ENCODE results near the gene GTF2H2C. TPM values are rescaled to one million over a fixed set of nuclear protein-coding genes. Genes with fewer than 3 reads are reported as not detected.
"Not testable (repeated sequence)": the region's sequence is repeated elsewhere in the genome, so short reads cannot be mapped to it uniquely, and the experiment has no call there.

GTF2H2C gene
- total and polyA plus RNA-seq, 10 of the 15 experiments (the other 5 are each of a cell fraction or from before 2014, with no cell fraction given), result 55.1 to 103 (median 78.9) TPM

DNA sequence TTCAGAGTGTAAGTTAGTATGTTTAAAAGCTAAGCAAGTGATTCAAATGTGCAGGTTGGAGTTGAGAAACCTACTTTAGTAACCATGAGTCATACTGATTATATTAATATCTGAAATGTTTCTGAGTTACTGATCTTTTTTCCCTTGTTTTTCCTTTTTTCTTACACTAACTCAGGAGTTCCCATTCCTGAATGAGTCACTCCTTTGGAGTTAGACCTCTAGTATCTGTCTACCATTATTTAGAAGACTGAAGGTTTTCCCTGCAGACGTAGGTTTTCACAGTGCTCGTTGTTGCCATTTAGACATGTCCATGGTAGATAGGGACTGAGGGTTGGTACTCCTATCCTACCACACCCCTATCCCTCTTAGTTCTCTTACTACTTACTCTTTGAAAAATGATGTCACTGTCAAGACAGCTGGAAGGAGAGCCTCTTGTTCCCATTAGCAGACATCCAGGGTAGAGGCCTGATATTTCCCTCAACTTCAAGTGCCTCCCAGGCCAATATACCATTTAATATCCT is 47.2 kb upstream of the GTF2H2C start:
- CTCF ChIA-PET, result no interaction called here
- Histone ChIP-seq H3K36me3 (ENCODE audit: control insufficient read depth in 2 of 2, insufficient read depth in 2 of 2, low read length in 1 of 2) (peaks cover 2 to 8% of the 10 kb centered on the region in 2 experiments; a peak in 3 of 4 replicates), H3K27me3 (replicated peaks in 1 of 2; ENCODE audit: control insufficient read depth in 2 of 2, insufficient read depth in 2 of 2, low read length in 1 of 2) (no peaks in the 10 kb centered on the region), H3K27ac (ENCODE audit: control insufficient read depth, insufficient read depth) (no peak overlapping the region), H3K4me1 (ENCODE audit: control insufficient read depth, insufficient read depth, low read length) (no peaks in the 10 kb centered on the region), H3K4me3 (no peak overlapping the region), H3K9ac (ENCODE audit: control insufficient read depth, insufficient read depth, low read length) (no peak overlapping the region), H4K20me1 (ENCODE audit: control insufficient read depth, insufficient read depth) (no peaks in the 10 kb centered on the region), H3K9me3 (replicated peaks; ENCODE audit: control insufficient read depth, insufficient read depth, low read length) (no peaks in the 10 kb centered on the region), H3K4me2 (ENCODE audit: control insufficient read depth, insufficient read depth) (no peak overlapping the region), H2AFZ (ENCODE audit: control insufficient read depth, low read depth, low read length) (no peak overlapping the region), H3K79me2 (ENCODE audit: control insufficient read depth, insufficient read depth, low read length) (no peaks in the 10 kb centered on the region; the same call in 1 of the 2 replicates)
- 93% methylated on average over 2 of the region's 2 CpGs for WGBS (ENCODE audit: insufficient coverage, insufficient replicate concordance, low lambda C conversion rate, missing lambda C conversion rate)
- FAIRE-seq (no peak), DNase-seq (ENCODE audit: low read depth, low spot score) (no peak), ATAC-seq (no peak)
- intact Hi-C loops (cut with micrococcal nuclease; ENCODE audit: unreplicated experiment), result no loop called here
- SMC1A ChIA-PET (ENCODE audit: uncharacterized antibody, unreplicated experiment), result no interaction called here
- in situ Hi-C loops (cut with MboI), result loop anchor here (25.0 kb wide), 1 partner anchor 1575 kb away; no protein-coding TSS in a partner anchor
- RAD21 ChIA-PET (ENCODE audit: unreplicated experiment), result no interaction called here
- POLR2A ChIA-PET, result no interaction called here
- BruUV-seq (replicated peaks), result no TSS peak
- TF ChIP-seq MTA3 (IDR thresholded peaks at IDR 0.05; ENCODE audit: borderline replicate concordance, low read length) (no peak), CREM (IDR thresholded peaks at IDR 0.05; ENCODE audit: low read depth) (no peak), TCF7 (IDR thresholded peaks at IDR 0.05; ENCODE audit: borderline replicate concordance) (no peak)
- TF ChIP-seq, protein P1, sequence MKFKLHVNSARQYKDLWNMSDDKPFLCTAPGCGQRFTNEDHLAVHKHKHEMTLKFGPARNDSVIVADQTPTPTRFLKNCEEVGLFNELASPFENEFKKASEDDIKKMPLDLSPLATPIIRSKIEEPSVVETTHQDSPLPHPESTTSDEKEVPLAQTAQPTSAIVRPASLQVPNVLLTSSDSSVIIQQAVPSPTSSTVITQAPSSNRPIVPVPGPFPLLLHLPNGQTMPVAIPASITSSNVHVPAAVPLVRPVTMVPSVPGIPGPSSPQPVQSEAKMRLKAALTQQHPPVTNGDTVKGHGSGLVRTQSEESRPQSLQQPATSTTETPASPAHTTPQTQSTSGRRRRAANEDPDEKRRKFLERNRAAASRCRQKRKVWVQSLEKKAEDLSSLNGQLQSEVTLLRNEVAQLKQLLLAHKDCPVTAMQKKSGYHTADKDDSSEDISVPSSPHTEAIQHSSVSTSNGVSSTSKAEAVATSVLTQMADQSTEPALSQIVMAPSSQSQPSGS (IDR thresholded peaks at IDR 0.05; ENCODE audit: low read length), result no peak

DNA sequence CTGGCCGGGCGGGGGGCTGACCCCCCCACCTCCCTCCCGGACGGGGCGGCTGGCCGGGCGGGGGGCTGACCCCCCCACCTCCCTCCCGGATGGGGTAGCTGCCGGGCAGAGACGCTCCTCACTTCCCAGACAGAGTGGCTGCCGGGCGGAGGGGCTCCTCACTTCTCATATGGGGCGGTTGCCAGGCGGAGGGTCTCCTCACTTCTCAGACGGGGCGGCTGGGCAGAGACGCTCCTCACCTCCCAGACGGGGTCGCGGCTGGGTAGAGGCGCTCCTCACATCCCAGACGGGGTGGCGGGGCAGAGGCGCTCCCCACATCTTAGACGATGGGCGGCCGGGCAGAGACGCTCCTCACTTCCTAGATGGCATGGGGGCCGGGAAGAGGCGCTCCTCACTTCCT is 44.4 kb upstream of the GTF2H2C start:
- H4K20me1 ChIP-seq (ENCODE audit: control insufficient read depth, insufficient read depth); H3K9me3 ChIP-seq (replicated peaks; ENCODE audit: control insufficient read depth, insufficient read depth, low read length); RAD21 ChIA-PET (ENCODE audit: unreplicated experiment); BruUV-seq (replicated peaks); H3K4me1 ChIP-seq (ENCODE audit: control insufficient read depth, insufficient read depth, low read length); H3K36me3 ChIP-seq (ENCODE audit: control insufficient read depth in 2 of 2, insufficient read depth in 2 of 2, low read length in 1 of 2); H2AFZ ChIP-seq (ENCODE audit: control insufficient read depth, low read depth, low read length); H3K9ac ChIP-seq (ENCODE audit: control insufficient read depth, insufficient read depth, low read length); CTCF ChIA-PET; intact Hi-C loops (cut with micrococcal nuclease; ENCODE audit: unreplicated experiment); POLR2A ChIA-PET; DNase-seq (ENCODE audit: low read depth, low spot score); H3K27ac ChIP-seq (ENCODE audit: control insufficient read depth, insufficient read depth); H3K4me2 ChIP-seq (ENCODE audit: control insufficient read depth, insufficient read depth); H3K27me3 ChIP-seq (replicated peaks in 1 of 2; ENCODE audit: control insufficient read depth in 2 of 2, insufficient read depth in 2 of 2, low read length in 1 of 2); H3K4me3 ChIP-seq; FAIRE-seq; SMC1A ChIA-PET (ENCODE audit: uncharacterized antibody, unreplicated experiment); ATAC-seq; H3K79me2 ChIP-seq (ENCODE audit: control insufficient read depth, insufficient read depth, low read length): not testable (repeated sequence)
- 91% methylated on average over 4 of the region's 30 CpGs for WGBS (ENCODE audit: insufficient coverage, insufficient replicate concordance, low lambda C conversion rate, missing lambda C conversion rate)
- in situ Hi-C loops (cut with MboI), result loop anchor here (25.0 kb wide), 1 partner anchor 1572 kb away; no protein-coding TSS in a partner anchor
